ENCODE measurements around the gene PAPPA2.

Gene PAPPA2

GRCh38 chr1:176800978-176801513 lies 338.1 kb downstream of the PAPPA2 start:
- Mint-ChIP-seq H3K4me3 (no peak overlapping the region), H3K4me1 (ENCODE audit: low read depth) (no peaks in the 10 kb centered on the region), H3K27ac (no peak overlapping the region), H3K36me3 (ENCODE audit: low read depth) (no peaks in the 10 kb centered on the region), H3K9me3 (no peaks in the 10 kb centered on the region), H3K27me3 (ENCODE audit: low read depth) (no peaks in the 10 kb centered on the region)
- no peak for DNase-seq (ENCODE audit: low spot score)

GRCh38 chr1:176801514-176802020 lies 338.6 kb downstream of the PAPPA2 start:
- H3K4me3 Mint-ChIP-seq, result no peak overlapping the region
- no peaks in the 10 kb centered on the region for H3K27me3 Mint-ChIP-seq (ENCODE audit: low read depth)
- H3K27ac Mint-ChIP-seq, result no peak overlapping the region
- no peak for DNase-seq (ENCODE audit: low spot score)
- no peaks in the 10 kb centered on the region for H3K36me3 Mint-ChIP-seq (ENCODE audit: low read depth)
- no peaks in the 10 kb centered on the region for H3K4me1 Mint-ChIP-seq (ENCODE audit: low read depth)
- no peaks in the 10 kb centered on the region for H3K9me3 Mint-ChIP-seq

- no peaks in the 10 kb centered on the region for H3K4me1 Mint-ChIP-seq (ENCODE audit: low read depth)
- H3K27ac Mint-ChIP-seq, result no peak overlapping the region
- no peaks in the 10 kb centered on the region for H3K27me3 Mint-ChIP-seq (ENCODE audit: low read depth)
- no peak overlapping the region for H3K4me3 Mint-ChIP-seq
- no peaks in the 10 kb centered on the region for H3K36me3 Mint-ChIP-seq (ENCODE audit: low read depth)
- no peaks in the 10 kb centered on the region for H3K9me3 Mint-ChIP-seq
- no peak for DNase-seq (ENCODE audit: low spot score)
These were observed 339.3 kb downstream of the PAPPA2 start for GRCh38 chr1:176802316-176802715.

GRCh38 chr1:176803042-176803441 lies 340.1 kb downstream of the PAPPA2 start:
- Mint-ChIP-seq H3K27me3 (ENCODE audit: low read depth) (no peaks in the 10 kb centered on the region), H3K4me3 (no peak overlapping the region), H3K4me1 (ENCODE audit: low read depth) (no peaks in the 10 kb centered on the region), H3K36me3 (ENCODE audit: low read depth) (no peaks in the 10 kb centered on the region), H3K27ac (no peak overlapping the region), H3K9me3 (no peaks in the 10 kb centered on the region)
- DNase-seq (ENCODE audit: low spot score), result no peak

- no peaks in the 10 kb centered on the region for H3K4me1 Mint-ChIP-seq (ENCODE audit: low read depth)
- H3K36me3 Mint-ChIP-seq (ENCODE audit: low read depth), result no peaks in the 10 kb centered on the region
- DNase-seq (ENCODE audit: low spot score), result no peak
- H3K4me3 Mint-ChIP-seq, result no peak overlapping the region
- H3K27me3 Mint-ChIP-seq (ENCODE audit: low read depth), result no peaks in the 10 kb centered on the region
- H3K9me3 Mint-ChIP-seq, result no peaks in the 10 kb centered on the region
- no peak overlapping the region for H3K27ac Mint-ChIP-seq
These were observed 340.6 kb downstream of the PAPPA2 start for GRCh38 chr1:176803596-176803995.

- no peak for DNase-seq (ENCODE audit: low spot score)
- Mint-ChIP-seq H3K36me3 (ENCODE audit: low read depth) (no peaks in the 10 kb centered on the region), H3K27me3 (ENCODE audit: low read depth) (no peaks in the 10 kb centered on the region), H3K27ac (no peak overlapping the region), H3K9me3 (no peaks in the 10 kb centered on the region), H3K4me3 (no peak overlapping the region), H3K4me1 (ENCODE audit: low read depth) (no peaks in the 10 kb centered on the region)
These were observed 346.3 kb downstream of the PAPPA2 start for GRCh38 chr1:176809292-176809691.

- Mint-ChIP-seq H3K9me3 (no peaks in the 10 kb centered on the region), H3K4me1 (ENCODE audit: low read depth) (no peaks in the 10 kb centered on the region), H3K36me3 (ENCODE audit: low read depth) (no peaks in the 10 kb centered on the region), H3K27ac (no peak overlapping the region), H3K4me3 (no peak overlapping the region), H3K27me3 (ENCODE audit: low read depth) (no peaks in the 10 kb centered on the region)
- DNase-seq (ENCODE audit: low spot score), result no peak
These were observed 348.7 kb downstream of the PAPPA2 start for GRCh38 chr1:176811511-176812288.

GRCh38 chr1:176815621-176816020 lies 352.6 kb downstream of the PAPPA2 start:
- H3K27me3 Mint-ChIP-seq (ENCODE audit: low read depth), result no peaks in the 10 kb centered on the region
- H3K36me3 Mint-ChIP-seq (ENCODE audit: low read depth), result no peaks in the 10 kb centered on the region
- H3K27ac Mint-ChIP-seq, result no peak overlapping the region
- no peaks in the 10 kb centered on the region for H3K4me1 Mint-ChIP-seq (ENCODE audit: low read depth)
- no peak for DNase-seq (ENCODE audit: low spot score)
- no peaks in the 10 kb centered on the region for H3K9me3 Mint-ChIP-seq
- no peak overlapping the region for H3K4me3 Mint-ChIP-seq

- Mint-ChIP-seq H3K36me3 (ENCODE audit: low read depth) (no peaks in the 10 kb centered on the region), H3K27ac (no peak overlapping the region), H3K27me3 (ENCODE audit: low read depth) (no peaks in the 10 kb centered on the region), H3K4me3 (no peak overlapping the region), H3K4me1 (ENCODE audit: low read depth) (no peaks in the 10 kb centered on the region), H3K9me3 (no peaks in the 10 kb centered on the region)
- no peak for DNase-seq (ENCODE audit: low spot score)
These were observed 353.3 kb downstream of the PAPPA2 start for GRCh38 chr1:176816232-176816631.

- no peaks in the 10 kb centered on the region for H3K9me3 Mint-ChIP-seq
- H3K36me3 Mint-ChIP-seq (ENCODE audit: low read depth), result no peaks in the 10 kb centered on the region
- H3K27ac Mint-ChIP-seq, result no peak overlapping the region
- DNase-seq (ENCODE audit: low spot score), result no peak
- H3K27me3 Mint-ChIP-seq (ENCODE audit: low read depth), result no peaks in the 10 kb centered on the region
- H3K4me3 Mint-ChIP-seq, result no peak overlapping the region
- no peaks in the 10 kb centered on the region for H3K4me1 Mint-ChIP-seq (ENCODE audit: low read depth)
These were observed 357.5 kb downstream of the PAPPA2 start for GRCh38 chr1:176820391-176821031.

GRCh38 chr1:176826265-176826664 lies 363.3 kb downstream of the PAPPA2 start:
- no peak overlapping the region for H3K27ac Mint-ChIP-seq
- H3K4me1 Mint-ChIP-seq (ENCODE audit: low read depth), result no peaks in the 10 kb centered on the region
- no peaks in the 10 kb centered on the region for H3K9me3 Mint-ChIP-seq
- H3K27me3 Mint-ChIP-seq (ENCODE audit: low read depth), result no peaks in the 10 kb centered on the region
- H3K36me3 Mint-ChIP-seq (ENCODE audit: low read depth), result no peaks in the 10 kb centered on the region
- H3K4me3 Mint-ChIP-seq, result no peak overlapping the region
- no peak for DNase-seq (ENCODE audit: low spot score)

GRCh38 chr1:176829261-176829660 lies 366.3 kb downstream of the PAPPA2 start:
- Mint-ChIP-seq H3K27ac (no peak overlapping the region), H3K9me3 (no peaks in the 10 kb centered on the region), H3K4me1 (ENCODE audit: low read depth) (no peaks in the 10 kb centered on the region), H3K27me3 (ENCODE audit: low read depth) (no peaks in the 10 kb centered on the region), H3K4me3 (no peak overlapping the region), H3K36me3 (ENCODE audit: low read depth) (no peaks in the 10 kb centered on the region)
- DNase-seq (ENCODE audit: low spot score), result no peak

GRCh38 chr1:176831150-176831549 lies 368.2 kb downstream of the PAPPA2 start:
- no peak overlapping the region for H3K4me3 Mint-ChIP-seq
- H3K4me1 Mint-ChIP-seq (ENCODE audit: low read depth), result no peaks in the 10 kb centered on the region
- no peaks in the 10 kb centered on the region for H3K9me3 Mint-ChIP-seq
- H3K27ac Mint-ChIP-seq, result no peak overlapping the region
- DNase-seq (ENCODE audit: low spot score), result no peak
- no peaks in the 10 kb centered on the region for H3K36me3 Mint-ChIP-seq (ENCODE audit: low read depth)
- no peaks in the 10 kb centered on the region for H3K27me3 Mint-ChIP-seq (ENCODE audit: low read depth)

- no peak for DNase-seq (ENCODE audit: low spot score)
- Mint-ChIP-seq H3K4me3 (no peak overlapping the region), H3K4me1 (ENCODE audit: low read depth) (no peaks in the 10 kb centered on the region), H3K9me3 (no peaks in the 10 kb centered on the region), H3K27ac (no peak overlapping the region), H3K27me3 (ENCODE audit: low read depth) (no peaks in the 10 kb centered on the region), H3K36me3 (ENCODE audit: low read depth) (no peaks in the 10 kb centered on the region)
These were observed 374.7 kb downstream of the PAPPA2 start for GRCh38 chr1:176837708-176838107.
